PC-9 (cell line): Measurements from ENCODE around the gene NOS1AP.

Experiments used
- CTCF ChIP-seq: fragments of 200-600 bp; sonication (generic); conservative IDR thresholded peaks from 2 replicates; pipeline ENCODE4 v1.6.1; 2017; ENCODE audit warnings: mixed run types, antibody characterized with exemption, mild to moderate bottlenecking, moderate library complexity
- EZH2 ChIP-seq: fragments of 200-600 bp; sonication (generic); IDR thresholded peaks from 2 replicates; pipeline ENCODE4 v1.8.0; 2017; ENCODE audit warnings: antibody characterized with exemption, low read depth

- no peak for TF ChIP-seq CTCF
- no peak for TF ChIP-seq EZH2
Observed at GRCh38 chr1:162323023-162323422, 253.5 kb downstream of the NOS1AP start.
